HG03565 (cell line): ENCODE measurements around the gene MAPKAPK3.

ENCODE experiments used
- ATAC-seq: cut with Tn5 transposase; IDR thresholded peaks from one replicate; pipeline ENCODE4 v1.9.1; 2021; ENCODE audit warnings: mild to moderate bottlenecking, moderate library complexity; ENCODE audit not compliant: unreplicated experiment

Gene MAPKAPK3

DNA sequence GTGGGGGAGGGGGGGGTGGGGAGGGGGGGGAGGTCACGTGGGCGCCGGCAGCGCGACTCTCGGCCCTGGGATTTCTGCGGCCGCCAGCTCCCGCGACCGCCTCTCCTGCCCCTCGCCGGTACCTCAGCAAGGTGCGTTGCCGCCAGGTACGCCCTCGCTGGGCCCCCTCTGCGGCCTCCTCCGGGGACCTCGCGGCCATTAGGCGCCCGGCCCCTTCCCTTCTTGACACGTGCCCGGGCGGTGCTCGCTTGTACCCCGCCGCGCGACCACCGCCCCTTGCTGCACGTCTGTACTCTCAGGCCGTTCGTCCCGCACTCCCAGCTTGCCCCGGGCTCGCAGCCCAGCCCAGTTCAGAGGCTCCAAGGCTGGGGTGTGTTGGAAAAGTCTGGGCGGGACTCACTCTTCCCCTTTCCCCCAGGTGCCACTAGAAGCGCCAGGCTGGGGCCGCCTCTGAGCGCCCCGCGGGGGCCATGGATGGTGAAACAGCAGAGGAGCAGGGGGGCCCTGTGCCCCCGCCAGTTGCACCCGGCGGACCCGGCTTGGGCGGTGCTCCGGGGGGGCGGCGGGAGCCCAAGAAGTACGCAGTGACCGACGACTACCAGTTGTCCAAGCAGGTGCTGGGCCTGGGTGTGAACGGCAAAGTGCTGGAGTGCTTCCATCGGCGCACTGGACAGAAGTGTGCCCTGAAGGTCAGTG is at the start of gene MAPKAPK3:
Gene MAPKAPK3, plus strand, starts transcription at position 56 of the 696 bp plus-strand sequence. Its CDS starts 415 bp downstream, at position 471.
- ATAC-seq: peak; percentile 10

DNA sequence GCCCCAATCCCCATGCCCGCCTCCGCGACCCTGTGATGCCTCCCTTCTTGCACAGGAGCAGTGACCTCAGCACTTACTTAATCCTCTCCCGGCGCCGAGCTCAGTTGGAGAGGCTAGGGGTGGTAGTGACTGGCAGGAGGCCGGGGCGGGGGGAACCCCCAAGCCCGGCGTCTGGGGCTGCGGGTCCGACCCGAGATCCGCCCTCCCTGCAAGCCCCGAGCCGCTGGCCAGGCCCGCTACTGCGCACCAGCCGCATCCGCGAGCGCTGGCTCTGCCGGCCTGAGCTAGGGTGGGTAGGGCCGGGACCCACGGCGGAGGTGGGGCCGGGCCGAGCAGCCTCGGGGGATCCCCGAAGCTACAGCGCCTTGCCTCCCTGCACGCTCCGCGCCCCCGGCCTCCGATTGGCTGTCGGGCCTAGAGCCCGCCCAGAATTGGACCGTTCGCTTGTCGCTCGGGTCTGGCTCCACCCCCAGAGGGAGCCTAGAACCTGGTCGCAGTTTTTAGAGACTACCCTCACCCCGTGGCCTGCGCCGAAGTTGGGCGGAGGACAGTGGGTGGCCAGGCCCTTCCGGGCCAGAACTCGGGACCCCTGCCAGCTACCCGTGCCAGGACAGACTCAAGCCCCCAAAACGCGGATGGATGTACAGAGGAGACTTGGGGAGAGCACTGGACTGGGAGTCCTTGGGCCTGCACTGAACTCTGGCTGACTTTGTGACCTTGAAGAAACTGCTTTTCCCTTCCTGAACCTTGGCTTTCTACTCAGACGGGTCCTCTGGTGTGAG is 49.4 kb upstream of the MAPKAPK3 start, which contains the start of gene C3orf18:
Gene C3orf18, minus strand, starts transcription at position 362 of the 782 bp plus-strand sequence. CDS start 2,048 bp downstream, outside the sequence.
- ATAC-seq: peak; percentile 85

GRCh38 chr3:50568947-50569749 is 47.8 kb upstream of the MAPKAPK3 start, which contains the start of gene HEMK1:
Gene HEMK1 (plus strand): TSS chr3:50569522. CDS start chr3:50571105, 1,583 bp downstream.
- peak; percentile 51 for ATAC-seq

DNA sequence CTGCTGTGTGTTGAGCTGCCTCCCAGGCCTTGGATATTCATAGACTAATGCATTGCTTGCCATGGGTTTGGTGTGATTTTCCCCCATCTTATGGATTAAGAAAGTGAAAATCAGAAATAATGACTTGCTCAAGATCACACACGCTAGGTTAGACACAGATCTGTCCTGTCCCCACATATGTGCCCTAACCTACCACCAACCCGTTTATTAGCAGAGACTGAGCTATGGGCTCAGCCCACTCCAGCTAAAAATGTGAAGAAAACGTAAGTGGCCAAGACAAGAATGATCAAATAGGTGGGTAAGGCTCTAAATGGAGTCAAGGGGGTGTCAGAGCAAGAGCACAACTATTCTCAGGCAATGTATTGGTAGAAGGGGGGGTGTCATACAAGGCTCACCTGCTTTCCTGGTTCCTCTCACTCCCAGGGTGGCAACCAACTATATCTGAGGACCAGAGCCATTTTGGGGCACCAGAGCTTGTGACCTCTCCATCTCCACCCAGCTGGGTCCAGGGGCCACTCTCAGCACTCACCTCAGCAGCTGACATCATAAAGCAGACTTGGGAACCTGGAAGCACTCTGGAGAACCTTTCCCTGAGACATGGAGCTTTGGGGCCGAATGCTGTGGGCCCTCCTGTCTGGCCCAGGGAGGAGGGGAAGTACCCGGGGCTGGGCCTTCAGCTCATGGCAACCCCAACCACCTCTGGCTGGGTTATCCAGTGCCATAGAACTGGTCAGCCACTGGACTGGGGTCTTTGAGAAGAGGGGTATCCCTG is 46.3 kb upstream of the MAPKAPK3 start:
- ATAC-seq: no peak

- ATAC-seq: no peak
Observed at GRCh38 chr3:50571486-50571885, 45.5 kb upstream of the MAPKAPK3 start.

- ATAC-seq: peak; percentile 20
Observed at GRCh38 chr3:50572158-50572557, 44.8 kb upstream of the MAPKAPK3 start.

DNA sequence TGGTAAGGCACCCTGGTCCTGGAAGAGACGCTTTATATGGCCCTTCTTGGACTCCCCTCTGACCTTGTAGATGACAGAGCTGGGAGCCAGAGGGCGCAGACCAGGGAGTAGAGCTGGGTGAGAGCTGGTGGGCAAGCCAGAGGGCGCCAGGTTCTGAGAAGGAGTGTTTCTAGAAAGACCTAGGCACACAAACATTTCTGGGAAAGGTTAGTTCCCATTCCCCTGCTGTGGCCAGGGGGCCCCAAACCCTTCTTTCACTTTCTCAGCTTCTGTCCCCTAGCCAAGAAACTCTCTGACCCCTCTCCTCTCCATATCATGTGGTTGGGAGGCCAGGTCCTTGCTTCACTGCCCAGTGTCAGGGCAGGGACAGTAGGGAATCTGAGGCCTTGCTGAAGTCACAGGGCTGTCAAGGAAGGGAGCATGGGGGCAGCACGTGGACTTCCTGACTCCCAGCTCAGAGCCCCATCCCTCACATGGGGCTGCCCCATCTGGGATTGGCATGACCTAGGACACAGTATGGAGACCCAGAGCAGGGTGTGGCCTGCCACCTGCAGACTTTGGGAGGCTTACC is 44.1 kb upstream of the MAPKAPK3 start:
- no peak for ATAC-seq

- ATAC-seq: no peak
Observed at GRCh38 chr3:50573566-50574443, 43.1 kb upstream of the MAPKAPK3 start.

DNA sequence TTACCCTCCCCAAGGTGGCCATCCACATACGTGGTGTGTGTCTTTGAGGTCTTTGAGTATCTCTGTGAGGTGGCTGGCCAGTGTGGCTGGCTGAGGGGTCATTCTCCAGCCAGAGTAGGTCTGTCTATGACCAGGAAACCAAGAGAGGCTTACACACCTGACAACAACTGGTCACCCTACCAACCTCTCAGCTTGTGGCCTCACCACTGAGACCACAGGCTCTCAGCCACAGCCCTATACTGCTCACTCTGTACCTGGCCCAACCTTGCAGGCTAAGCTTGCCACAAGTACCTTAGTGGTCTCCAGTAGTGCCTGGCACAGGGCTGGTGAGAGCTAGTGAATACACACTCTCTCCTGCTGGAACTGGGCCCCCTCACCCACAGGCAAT is 42.5 kb upstream of the MAPKAPK3 start:
- ATAC-seq: no peak

GRCh38 chr3:50575372-50575771 is 41.6 kb upstream of the MAPKAPK3 start:
- ATAC-seq: no peak

DNA sequence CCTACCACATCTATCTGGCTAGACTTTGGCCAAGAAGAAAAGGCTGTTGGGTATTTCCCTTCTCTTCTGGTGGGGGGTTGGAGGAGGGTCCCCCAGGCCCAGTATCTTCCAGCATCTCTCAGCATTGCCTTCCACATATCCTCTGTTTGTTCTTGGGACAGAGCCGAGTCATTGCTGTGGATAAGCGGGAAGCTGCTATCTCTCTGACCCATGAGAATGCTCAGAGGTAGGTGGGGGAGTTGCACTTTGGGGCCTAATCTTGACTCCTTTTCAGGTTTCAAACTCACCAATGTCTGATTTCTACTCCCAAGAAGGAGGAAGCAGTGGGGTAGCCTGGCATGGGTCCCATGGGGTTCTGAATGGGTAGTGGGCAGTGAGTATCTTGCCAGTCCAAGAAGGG is 39.6 kb upstream of the MAPKAPK3 start:
- ATAC-seq: no peak

DNA sequence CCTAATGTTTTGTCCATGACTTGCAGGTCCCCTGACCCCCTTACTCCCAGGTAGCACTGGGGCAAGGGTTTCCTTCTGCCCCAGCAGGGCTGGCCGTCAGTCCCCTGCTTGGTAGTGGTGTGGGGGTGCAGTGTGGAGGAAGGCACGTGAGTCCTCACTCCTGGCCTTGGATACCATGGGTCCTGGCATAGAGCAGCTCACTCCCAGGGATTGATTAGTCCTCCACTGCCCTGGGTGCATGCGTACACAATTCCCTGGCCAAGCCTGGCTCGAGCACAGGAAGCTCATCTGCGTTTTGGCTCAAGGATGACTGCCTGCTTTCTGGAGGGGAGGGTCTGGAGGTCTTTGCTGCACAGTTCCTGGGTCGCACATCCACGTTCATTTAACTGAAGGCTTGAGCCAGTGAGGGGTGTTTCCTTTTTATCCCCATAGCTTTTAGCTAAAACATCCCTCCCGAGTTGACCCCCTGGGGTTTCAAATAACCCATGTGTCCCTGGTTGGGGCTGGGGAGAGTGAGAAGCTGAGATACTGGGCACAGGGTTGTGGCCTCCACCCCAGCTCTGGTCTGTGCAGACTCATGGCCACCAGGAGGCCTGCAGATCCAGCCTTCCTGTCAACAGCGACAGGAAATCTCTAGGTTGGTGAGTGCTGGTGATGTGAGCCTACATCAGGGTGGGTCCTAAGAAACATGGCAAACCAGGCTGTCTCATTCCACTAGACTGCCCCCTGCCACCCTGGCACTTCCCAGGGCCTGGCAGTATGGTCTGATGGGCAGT is 36.1 kb upstream of the MAPKAPK3 start:
- no peak for ATAC-seq

GRCh38 chr3:50581459-50581842 is 35.5 kb upstream of the MAPKAPK3 start:
- no peak for ATAC-seq

- ATAC-seq: no peak
Observed at GRCh38 chr3:50582083-50582482, 34.9 kb upstream of the MAPKAPK3 start.

DNA sequence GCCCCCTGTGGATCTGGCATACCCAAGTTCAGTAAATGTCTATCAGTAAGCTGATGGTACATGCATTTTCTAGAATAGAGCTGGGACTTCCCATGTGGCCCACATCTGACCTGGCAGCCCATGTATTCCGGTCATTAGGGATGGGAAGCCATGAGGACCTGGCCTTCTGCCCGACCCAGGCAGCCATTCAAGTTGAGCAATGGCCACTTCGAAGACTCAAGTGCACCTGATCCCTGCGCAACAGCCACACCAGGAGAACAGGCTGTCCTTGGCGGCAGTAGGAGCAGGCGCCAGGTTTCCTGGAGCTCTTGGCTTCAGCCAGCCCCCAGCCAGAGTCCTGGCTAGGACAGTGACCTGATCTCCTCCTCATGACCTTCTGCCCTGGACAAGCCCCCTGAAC is 33.1 kb upstream of the MAPKAPK3 start:
- ATAC-seq: no peak

GRCh38 chr3:50584391-50584790 is 32.6 kb upstream of the MAPKAPK3 start:
- ATAC-seq: no peak

DNA sequence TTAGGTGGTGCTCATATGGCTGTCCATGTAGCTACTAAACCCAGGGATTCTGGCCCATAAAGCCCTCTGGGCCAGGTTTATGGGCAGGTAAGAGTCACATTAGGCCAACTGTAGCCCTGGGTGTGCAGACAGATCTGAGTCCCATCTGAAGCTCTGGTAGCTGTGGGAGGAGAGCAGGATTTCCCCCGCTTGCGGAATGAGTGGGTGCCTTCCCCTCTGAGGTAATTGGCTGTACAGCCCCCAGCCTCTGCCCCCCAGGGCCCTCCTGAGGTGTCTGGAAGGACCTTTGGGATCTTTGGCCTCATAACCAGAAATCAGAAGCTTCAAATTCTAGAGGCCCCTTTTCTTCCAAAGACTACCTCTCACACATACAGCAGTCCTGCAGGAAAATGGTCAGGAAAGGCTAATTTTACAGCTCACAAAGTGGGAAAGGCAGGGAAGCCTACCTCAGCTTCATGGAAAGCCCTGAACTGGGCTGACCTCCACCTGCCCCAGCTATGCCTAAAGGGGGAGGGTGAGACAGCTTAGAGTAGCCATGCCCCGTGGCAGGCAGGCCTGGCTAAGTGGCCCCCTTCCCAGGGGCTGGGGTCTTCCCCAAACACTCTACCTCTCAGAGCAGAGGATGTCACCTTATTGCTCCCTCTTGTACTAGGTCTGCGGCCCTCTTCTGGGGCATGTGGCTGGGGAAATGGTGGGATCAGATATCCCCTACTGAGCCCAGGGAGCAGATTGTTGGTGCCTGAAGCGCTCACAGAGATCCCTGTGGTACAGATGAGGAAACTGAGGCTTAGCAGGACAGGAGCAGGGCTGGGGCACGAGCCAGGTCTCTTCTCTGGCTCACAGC is 30.8 kb upstream of the MAPKAPK3 start:
- ATAC-seq: no peak

DNA sequence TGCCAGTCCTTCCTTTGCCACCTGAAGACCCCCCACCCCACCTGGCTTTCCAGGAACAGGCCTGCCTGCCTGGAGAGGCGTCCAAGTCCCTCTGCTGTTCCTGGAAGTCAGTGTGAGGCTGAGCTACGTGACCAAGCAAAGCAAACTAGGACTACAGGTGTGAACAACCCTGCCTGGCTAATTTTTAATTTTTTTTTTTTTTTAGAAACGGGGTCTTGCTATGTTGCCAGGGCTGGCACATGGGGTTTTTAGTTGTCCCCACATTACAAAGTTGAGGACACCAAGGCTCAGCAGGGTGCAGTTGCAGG is 30.2 kb upstream of the MAPKAPK3 start:
- ATAC-seq: no peak
